Stimulated activated CD8-positive, alpha-beta memory T cell treated with anti-CD3 and anti-CD28 coated beads, Interleukin-12 subunit alpha, Interleukin-12 subunit beta, amount 100 ng/mL, for 24 hours (primary cell): ENCODE measurements around the gene WDR76.
"Not testable (repeated sequence)": the region's sequence is repeated elsewhere in the genome, so short reads cannot be mapped to it uniquely, and the experiment has no call there.

ENCODE experiments used
- DNase-seq: peaks from one replicate; pipeline ENCODE4 v3.0.0-alpha.2; 2020; ENCODE audit errors: extremely low read depth

Gene WDR76

DNA sequence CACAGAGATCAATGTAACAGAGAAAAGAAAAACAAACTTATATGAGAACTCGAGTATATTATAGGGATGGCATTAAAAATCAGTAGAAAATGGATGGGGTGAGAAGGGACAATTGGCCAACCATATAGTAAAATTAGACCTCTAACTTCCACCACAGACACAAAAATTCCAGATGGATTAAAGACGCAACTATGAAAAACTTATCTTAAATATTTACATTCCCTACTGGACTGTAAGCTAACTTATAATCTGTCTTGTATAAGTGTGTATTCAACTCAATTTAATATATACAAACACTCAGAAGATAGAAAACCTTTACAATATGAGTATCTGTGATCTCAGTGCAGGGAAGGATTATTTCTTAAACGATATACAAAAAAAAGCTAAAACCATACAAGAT lies 5.3 kb upstream of the WDR76 start:
- no peak for DNase-seq

DNA sequence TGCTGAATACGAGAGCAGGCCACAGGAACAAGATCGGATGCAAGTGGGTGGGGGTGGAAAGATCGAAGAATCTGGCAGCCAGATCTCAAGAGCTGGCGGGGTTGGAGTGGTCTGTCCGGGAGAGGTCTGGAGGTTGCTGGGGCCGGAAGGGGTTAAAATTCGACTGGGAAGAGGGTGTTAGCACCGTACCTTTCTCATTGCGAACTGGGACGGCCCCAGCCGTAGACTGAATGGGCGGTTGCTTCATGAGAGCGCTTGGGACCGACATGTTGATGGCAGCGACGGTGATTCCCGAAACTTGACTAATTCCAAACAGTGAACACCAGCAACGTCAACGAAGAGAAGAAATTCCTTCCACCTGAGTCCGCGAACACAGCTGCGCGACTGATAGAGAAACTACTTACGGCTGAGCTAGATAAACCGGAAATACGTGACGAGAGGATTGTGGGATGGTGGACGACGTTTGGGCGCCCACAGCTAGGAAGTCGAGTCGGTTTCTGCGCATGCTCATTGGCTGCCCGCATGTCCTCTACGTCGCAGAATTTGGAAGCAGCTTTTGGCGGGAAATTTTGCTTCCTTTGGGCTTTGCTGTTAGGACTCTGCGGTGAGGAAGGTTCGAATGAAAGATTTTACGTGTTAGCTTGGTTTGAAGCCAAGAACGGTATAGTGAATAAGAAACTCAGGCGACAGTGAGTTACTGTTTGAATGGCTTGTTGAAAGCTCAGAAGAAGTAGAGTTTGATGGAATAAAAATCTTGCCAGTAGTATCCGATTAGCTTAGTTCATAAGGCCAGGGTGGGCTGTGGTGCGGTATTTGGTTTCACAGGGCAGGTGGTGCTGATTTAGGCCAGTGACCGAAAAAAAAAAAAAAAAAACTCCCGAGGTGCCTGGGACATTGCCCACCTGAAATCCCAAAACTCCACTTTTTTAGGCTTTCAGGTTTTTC lies 2.2 kb upstream of the WDR76 start, which contains the start of gene MFAP1:
MFAP1 (minus strand) TSS at position 389 of the 945 bp plus-strand sequence; CDS start at position 268, 121 bp downstream.
- DNase-seq, result peak; percentile 80

DNA sequence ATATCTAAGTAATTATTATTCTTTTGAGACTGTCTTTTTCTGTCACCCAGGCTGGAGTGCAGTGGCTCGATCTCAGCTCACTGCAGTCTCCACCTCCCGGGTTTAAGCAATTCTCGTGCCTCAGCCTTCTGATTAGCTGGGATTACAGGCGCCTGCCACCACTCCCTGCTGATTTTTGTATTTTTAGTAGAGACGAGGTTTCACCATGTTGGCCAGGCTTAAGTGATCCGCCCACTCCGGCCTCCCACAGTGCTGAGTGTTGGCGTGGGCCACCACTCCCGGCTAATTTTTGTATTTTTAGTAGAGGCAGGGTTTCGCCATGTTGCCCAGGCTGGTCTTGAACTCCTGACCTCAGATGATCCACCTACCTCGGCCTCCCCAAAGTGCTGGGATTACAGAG lies 1.5 kb upstream of the WDR76 start:
- DNase-seq, result not testable (repeated sequence)

DNA sequence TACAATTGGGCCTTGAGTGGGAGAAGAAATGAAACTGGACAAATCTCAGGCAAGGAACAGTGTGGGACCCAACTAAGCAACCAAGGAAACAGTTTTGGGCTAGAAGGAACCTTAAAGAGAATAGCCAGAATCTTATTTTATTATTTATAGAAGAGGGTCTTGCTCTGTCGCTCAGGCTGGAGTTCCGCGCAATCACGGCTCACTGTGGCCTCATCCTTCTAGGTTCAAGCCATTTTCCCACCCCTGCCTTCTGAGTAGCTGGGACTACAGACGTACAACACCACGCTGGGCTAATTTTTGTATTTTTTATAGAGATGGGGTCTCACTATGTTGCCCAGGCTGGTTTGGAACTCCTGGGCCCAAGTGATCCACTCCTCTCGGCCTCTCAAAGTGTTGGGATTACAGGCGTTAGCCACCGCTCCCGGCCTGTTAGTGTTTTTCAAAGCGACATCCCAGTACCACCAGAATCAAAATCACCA lies 734 bp upstream of the WDR76 start:
- DNase-seq, result no peak

DNA sequence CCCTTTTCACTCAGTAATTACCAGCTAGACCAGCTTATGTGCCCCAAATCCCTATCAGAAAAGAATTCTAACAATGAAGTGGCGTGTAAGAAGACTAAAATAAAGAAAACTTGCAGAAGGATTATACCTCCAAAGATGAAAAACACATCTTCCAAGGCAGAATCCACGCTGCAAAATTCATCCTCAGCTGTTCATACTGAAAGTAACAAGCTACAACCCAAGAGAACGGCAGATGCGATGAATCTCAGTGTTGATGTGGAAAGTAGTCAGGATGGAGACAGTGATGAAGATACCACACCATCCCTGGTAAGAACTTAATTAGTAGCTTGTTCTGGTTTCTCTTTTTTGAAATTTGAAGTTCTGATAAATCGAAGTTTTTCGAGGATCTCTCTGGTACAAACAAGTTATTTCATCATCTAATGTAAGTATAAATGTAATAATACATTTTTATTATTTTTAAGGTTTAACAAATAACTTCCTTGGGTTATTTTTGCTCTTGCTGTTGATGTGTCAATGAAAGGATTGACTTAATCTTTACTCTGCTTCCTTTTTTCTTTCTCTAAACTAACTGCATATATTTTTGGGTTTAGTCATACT lies 1.4 kb downstream of the WDR76 start:
- no peak for DNase-seq

DNA sequence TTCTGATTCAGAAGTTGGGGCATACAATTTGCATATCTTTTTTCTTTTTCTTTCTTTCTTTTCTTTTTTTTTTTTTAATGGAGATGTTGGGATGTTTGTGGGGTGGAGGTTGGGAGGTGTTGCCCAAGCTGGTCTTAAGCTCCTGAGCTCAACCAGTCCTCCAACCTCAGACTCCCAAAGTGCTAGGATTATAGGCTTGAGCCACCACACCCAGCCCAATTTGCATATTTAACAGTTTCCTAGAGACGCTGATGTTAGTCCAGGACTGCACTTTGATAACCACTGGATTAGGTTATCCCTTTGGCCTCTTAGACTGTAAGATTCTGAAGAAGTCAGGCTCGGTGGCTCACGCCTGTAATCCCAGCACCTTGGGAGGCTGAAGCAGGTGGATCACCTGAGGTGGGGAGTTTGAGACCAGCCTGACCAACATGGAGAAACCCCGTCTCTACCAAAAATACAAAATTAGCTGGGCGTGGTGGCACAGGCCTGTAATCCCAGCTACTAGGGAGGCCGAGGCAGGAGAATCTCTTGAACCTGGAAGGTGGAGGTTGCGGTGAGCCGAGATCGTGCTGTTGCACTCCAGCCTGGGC lies 3.2 kb downstream of the WDR76 start:
- not testable (repeated sequence) for DNase-seq

DNA sequence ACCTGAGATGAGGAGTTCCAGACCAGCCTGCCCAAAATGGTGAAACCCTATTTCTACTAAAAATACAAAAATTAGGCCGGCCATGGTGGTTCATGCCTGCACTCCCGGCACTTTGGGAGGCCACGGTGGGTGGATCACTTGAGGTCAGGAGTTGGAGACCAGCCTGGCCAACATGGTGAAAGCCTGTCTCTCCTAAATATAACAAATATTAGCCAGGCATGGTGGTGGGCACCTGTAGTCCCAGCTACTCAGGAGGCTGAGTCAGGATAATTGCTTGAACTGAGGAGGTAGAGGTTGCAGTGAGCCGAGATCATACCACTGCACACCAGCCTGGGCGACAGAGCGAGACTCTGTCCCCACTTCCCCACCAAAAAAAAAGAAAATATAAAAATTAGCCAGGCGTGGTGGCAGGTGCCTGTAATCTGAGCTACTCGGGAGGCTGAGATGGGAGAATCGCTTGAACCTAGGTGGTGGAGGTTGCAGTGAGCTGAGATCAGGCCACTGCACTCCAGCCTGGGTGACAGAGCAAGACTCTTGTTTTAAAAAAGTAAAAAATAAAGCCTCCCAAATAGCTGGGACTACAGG lies 4.0 kb downstream of the WDR76 start:
- not testable (repeated sequence) for DNase-seq

DNA sequence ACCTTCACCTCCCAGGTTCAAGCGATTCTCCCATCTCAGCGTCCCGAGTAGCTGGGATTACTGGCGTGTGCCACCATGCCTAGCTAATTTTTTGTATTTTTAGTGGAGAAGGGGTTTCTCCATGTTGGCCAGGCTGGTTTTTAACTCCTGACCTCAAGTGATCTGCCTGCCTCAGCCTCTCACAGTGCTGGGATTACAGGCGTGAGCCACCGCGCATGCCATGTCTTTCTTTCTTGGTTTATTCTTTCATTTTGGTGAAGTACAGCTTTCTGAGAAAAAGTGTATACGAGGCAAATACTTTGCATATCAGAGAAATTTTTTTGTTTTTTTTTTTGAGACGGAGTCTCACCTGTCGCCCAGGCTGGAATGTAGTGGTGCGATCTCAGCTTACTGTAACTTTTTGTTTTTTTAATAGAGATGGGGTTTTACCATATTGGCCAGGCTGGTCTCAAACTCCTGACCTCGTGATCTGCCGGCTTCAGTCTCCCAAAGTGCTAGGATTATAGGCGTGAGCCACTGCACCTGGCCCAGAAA lies 4.8 kb downstream of the WDR76 start:
- not testable (repeated sequence) for DNase-seq

DNA sequence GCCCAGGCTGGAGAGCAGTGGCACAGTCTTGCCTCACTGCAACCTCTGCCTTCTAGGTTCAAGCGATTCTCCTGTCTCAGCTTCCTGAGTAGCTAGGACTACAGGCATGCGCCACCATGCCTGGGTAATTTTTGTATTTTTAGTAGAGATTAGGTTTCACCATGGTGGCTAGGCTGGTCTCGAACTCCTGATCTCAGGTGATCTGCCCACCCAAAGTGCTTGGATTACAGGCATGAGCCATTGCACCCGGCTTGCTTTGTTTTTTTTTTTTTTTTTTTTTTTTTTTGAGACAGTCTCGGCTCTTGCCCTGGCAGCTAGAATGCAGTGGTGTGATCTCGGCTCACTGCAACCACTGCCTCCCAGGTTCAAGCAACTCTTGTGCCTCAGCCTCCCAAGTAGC lies 5.7 kb downstream of the WDR76 start:
- DNase-seq, result not testable (repeated sequence)

DNA sequence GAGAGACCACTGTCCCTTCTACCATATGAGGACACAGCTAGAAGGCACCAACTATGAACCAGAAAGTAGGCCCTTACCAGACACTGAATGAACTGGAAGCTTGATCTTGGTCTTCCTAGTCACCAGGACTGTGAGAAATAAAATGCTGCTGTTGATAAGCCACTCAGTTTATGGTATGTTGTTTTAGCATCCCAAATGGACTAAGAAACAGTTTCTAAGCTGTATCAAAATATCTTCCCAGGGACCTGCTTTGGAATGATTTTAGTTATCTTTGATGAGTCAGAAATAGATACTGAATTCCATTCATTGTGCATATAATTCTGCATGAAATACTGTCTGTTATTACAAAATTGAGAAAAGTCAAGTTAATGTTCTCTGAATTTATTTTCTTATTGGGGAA lies 18.6 kb downstream of the WDR76 start:
- DNase-seq, result no peak

DNA sequence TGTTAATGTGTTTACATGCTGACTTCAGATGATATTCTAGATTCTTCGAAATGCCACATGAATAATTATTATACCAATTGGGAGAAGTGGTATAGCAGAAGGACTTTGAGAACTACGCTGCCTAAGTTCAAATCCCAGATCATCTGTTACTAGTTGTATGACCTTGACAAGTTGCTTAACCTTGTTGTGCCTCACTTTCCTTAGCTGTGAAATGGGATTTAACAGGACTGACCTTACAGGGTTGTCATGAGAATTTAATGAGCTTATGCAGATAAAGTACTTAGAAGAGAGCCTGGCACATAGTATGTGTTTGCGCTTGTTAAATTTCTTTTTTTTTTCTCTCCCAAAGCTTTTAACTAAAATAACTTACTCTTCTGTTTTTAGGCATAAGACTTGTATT lies 24.4 kb downstream of the WDR76 start:
- DNase-seq, result no peak

DNA sequence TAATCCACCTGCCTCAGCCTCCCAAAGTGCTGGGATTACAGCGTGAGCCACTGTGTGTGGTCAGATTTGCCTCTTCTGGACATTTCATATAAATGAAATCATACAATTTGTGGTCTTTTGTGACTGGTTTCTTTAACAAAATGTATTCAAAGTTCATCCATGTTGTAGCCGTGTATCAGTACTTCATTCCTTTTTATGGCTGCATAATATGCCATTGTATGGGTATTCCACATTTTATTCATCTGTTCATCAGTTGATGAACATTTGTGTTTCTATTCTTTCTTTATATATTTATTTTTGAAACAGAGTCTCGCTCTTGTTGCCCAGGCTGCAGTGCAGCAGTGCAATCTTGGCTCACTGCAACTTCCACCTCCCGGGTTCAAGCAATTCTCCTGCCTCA lies 25.8 kb downstream of the WDR76 start:
- no peak for DNase-seq

DNA sequence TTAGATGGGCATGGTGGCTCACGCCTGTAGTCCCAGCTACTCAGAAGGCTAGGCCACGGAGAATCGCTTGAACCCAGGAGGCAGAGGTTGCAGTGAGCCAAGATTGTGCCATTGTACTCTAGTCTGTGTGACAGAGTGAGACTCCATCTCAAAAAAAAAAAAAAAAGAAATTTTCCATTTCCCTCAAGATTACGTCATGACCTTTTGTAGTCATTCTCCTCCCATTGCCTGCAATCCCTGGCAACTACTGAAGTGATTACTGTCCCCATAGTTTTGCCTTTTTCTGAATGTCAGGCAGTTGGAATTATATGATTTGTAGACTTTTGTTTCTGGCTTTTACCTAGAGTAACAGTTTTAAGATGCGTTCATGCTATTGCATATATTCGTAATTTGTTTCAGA lies 28.0 kb downstream of the WDR76 start:
- DNase-seq, result no peak

DNA sequence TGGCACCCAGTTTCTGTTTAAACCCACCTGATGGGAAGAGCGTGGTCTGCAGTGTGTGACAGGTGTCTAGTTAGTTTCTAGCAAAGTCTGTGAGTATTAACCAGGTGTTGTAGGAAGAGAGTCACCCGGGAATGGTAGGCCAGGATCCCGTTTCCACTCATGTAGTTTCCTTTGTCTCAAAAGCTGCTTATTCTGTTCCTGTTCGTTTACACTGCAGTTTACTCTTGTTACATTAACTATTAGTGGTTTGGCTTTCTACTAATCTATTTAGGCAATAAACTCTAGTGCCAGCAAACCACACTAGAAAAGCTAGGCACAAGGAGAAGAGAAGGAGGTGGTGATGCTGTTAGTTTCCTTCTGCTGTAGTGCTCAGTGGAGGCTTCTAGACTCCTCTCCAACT lies 32.7 kb downstream of the WDR76 start:
- no peak for DNase-seq

DNA sequence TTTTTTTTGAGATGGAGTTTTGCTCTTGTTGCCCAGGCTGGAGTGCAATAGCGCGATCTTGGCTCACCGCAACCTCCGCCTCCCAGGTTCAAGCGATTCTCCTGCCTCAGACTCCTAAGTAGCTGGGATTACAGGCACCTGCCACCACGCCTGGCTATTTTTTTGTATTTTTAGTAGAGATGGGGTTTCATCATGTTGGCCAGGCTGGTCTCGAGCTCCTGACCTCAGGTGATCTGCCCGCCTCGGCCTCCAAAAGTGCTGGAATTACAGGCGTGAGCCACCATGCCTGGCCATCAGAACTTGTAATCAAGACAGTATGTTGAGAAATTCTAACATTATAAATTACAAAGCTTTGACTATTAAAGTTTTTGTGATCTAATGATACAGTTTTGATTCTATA lies 39.8 kb downstream of the WDR76 start:
- not testable (repeated sequence) for DNase-seq

DNA sequence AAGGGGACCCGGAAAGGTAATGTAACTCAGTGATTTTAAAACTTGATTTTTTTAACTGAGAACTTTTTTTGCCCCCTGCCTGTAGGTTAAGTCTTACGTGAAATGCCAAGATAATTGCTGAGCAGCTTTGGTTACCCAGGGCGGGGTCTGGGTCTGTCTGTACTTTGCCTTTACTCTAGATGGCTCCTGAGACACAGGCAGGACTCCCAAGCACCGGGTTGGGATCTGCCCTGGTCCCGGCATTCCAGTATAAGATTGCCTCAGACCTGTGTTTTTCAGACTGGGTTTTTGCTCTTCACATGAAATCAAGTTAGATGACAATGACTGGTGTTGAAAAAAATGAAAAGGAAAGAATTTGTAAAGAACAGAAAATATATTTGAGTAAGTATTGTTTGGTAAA lies 40.3 kb downstream of the WDR76 start:
- DNase-seq, result no peak

DNA sequence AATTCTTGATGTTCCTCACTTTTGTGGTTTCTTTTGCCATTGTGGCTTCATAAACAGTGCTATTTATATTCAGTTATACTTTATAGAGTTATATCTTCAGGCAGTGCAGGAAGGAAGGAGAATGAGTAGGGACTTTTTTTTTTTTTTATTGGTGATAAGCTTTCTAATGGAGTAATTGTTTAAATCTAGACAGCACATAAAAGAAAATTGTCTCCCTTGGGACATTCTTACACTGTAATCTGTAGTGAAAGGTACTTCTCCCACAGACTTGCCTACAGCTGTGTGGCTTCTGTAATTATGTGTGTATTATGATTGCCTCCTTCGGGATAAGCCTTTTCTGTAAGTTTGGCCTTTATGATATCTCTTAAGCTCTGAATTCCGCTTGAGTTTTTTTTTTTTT lies 41.6 kb downstream of the WDR76 start:
- DNase-seq, result no peak

DNA sequence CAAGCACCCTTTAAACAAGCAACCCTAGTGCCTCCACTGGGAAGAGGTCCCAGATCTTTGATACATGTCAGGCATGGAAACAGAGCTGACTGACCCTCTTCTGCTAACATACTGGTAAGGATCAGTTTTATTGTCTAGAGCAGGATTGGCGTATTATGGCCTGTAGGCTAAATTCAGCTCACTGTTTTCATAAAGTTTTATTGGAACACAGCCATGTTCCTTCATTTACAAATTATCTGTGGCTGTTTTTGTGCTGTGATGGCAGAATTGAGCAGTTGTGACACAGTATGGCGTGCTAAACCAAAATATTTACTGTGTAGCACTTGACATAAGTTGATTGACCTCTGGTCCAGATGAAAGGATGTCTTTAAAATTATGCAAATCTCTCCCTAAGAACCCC lies 45.0 kb downstream of the WDR76 start:
- no peak for DNase-seq

DNA sequence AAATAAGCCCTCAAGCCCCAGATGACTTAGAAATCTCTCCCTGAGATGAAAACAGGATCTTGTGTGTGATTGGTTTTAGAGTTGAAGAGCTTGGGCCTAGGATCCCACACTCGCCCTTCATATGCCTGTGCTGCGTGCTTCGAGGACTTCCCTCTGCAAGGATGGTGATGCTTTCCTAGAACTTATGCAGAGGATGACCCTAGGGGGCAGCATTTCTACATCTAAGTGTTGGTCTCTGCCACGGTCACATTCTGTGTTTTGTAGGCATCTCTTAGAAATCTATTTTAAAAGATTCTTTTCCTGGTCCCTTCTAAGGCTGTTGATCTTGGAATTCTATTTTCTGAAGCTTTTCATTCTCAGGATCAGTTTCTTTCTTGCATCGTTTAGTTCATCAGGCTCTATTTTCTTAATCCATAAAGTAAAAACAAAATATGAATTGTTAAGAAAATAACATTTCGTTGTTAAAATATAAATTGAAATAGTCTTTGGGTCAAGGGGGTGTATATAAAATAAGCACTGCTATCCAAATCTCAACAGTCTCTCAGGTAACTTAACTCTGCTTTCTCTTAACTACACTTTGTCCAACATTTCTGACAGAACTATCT lies 45.7 kb downstream of the WDR76 start:
- DNase-seq, result peak; percentile 3

DNA sequence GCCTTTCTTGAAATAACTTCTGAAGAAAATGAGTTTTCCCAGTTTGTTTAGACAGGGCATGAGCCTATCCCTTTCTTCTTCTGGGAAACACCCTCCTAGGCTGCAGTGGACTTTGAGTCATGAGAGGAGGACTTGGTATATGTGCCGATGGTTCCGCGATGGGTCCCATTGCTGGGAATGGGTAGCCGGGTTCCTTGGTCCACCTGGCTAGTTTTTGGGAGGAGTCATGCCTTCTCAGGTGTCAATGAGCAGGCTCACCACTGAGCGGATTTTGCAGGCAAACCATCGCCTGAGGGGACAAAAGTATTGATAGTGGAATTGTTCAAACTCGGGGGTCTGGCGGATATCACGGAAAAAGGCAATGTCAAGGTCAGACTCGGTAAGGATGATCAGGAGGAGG lies 46.8 kb downstream of the WDR76 start:
- no peak for DNase-seq

DNA sequence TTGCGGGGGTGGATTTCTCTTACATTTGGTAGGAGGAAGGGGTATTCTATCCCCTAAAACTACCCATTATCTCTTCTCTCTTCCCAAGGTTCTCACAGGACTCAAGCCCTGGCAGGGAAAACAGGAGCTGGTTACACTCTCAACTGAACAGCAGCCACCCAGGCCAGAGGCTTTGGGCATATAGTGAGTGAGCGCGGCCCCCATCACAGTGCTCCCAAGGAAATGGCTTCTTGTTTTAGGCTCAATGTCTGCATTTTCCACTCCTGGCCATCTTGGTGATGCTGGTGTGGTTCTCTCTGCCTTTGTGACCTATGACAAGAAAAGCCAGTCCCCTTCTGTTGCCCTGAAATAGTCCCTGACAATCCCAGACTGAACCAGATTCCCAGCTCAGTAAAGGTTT lies 50.1 kb downstream of the WDR76 start:
- no peak for DNase-seq

DNA sequence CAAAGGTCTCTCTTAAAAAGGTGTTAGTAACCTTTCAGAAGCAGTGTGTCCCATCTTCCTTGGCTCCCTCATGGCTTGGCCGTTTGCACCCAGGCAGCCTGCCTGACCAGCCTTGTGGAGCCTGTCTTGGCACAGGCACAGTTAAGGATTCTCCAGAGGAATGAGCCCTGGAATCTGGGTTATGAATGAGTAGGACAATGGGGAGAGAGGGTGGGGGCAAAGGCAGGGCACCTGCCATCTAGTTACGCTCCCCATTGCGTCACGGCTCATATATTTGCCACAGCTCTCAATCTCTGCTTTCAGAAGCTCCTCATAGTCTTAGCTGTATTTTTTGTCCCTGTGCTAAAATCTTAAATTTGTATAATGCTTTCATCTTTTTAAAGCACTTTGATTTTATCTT lies 50.6 kb downstream of the WDR76 start:
- no peak for DNase-seq
